OCI-LY7 (cell line): ENCODE data around the gene C1QA.

Source experiments
- CTCF ChIP-seq: fragments of 200-600 bp; sonication (generic); conservative IDR thresholded peaks from 2 replicates; pipeline ENCODE4 v1.5.1; 2014; ENCODE audit warnings: mild to moderate bottlenecking, antibody characterized with exemption, low read length, moderate library complexity, mixed read lengths
- EZH2phosphoT487 ChIP-seq: fragments of 200-600 bp; sonication (generic); IDR thresholded peaks from 2 replicates; pipeline ENCODE4 v1.6.1; 2018; ENCODE audit warnings: low read depth, borderline replicate concordance, mild to moderate bottlenecking, mixed run types, antibody characterized with exemption, low read length, moderate library complexity, mixed read lengths

GRCh38 chr1:22619798-22620197 is 16.6 kb upstream of the C1QA start:
- no peak for TF ChIP-seq CTCF
- no peak for TF ChIP-seq EZH2phosphoT487
